Medulla oblongata (tissue), 1 donor: ENCODE data around the gene USP48.
"Not testable (repeated sequence)": the region's sequence is repeated elsewhere in the genome, so short reads cannot be mapped to it uniquely, and the experiment has no call there.

Source experiments
- DNase-seq: peaks from one replicate; pipeline ENCODE4 v3.0.0-alpha.2; 2015; ENCODE audit errors: extremely low spot score

The USP48 gene

GRCh38 chr1:21774835-21775549 lies 8.0 kb downstream of the USP48 start:
- DNase-seq, result no peak

GRCh38 chr1:21773585-21773984 lies 9.4 kb downstream of the USP48 start:
- DNase-seq, result no peak

- DNase-seq, result not testable (repeated sequence)
Measured at GRCh38 chr1:21771672-21772071, 11.3 kb downstream of the USP48 start.

GRCh38 chr1:21770602-21771001 lies 12.3 kb downstream of the USP48 start:
- not testable (repeated sequence) for DNase-seq

GRCh38 chr1:21770201-21770600 lies 12.7 kb downstream of the USP48 start:
- DNase-seq, result no peak

GRCh38 chr1:21767106-21767505 lies 15.8 kb downstream of the USP48 start:
- DNase-seq, result not testable (repeated sequence)

GRCh38 chr1:21766210-21766609 lies 16.7 kb downstream of the USP48 start:
- no peak for DNase-seq

- DNase-seq, result no peak
Measured at GRCh38 chr1:21764615-21765423, 18.1 kb downstream of the USP48 start.

GRCh38 chr1:21763694-21764419 lies 19.1 kb downstream of the USP48 start:
- DNase-seq, result no peak

- no peak for DNase-seq
Measured at GRCh38 chr1:21763236-21763635, 19.7 kb downstream of the USP48 start.

- DNase-seq, result no peak
Measured at GRCh38 chr1:21762022-21762404, 20.9 kb downstream of the USP48 start.

- DNase-seq, result no peak
Measured at GRCh38 chr1:21761052-21761451, 21.9 kb downstream of the USP48 start.

GRCh38 chr1:21759818-21760217 lies 23.1 kb downstream of the USP48 start:
- DNase-seq, result no peak

- no peak for DNase-seq
Measured at GRCh38 chr1:21759182-21759581, 23.8 kb downstream of the USP48 start.

GRCh38 chr1:21758614-21759013 lies 24.3 kb downstream of the USP48 start:
- DNase-seq, result no peak

- no peak for DNase-seq
Measured at GRCh38 chr1:21756393-21757089, 26.4 kb downstream of the USP48 start.

GRCh38 chr1:21755067-21755466 lies 27.9 kb downstream of the USP48 start:
- no peak for DNase-seq

- no peak for DNase-seq
Measured at GRCh38 chr1:21754583-21754982, 28.4 kb downstream of the USP48 start.

GRCh38 chr1:21752186-21752585 lies 30.8 kb downstream of the USP48 start:
- no peak for DNase-seq

- DNase-seq, result no peak
Measured at GRCh38 chr1:21751281-21751680, 31.7 kb downstream of the USP48 start.

GRCh38 chr1:21750841-21751240 lies 32.1 kb downstream of the USP48 start:
- DNase-seq, result no peak
